ENCODE data around the gene ADRB2. TPM values are rescaled to one million over a fixed set of nuclear protein-coding genes. Genes with fewer than 3 reads are reported as not detected.

The ADRB2 gene
- total and polyA plus RNA-seq, 4 donors = 1.2 to 7.6 (median 3.8) TPM

GRCh38 chr5:148794275-148794674, 32.1 kb upstream of the ADRB2 start:
- WGBS = 97% methylated on average over 1 of the region's 1 CpG
- DNase-seq (ENCODE audit: low spot score) = no peak
- TF ChIP-seq GABPA (IDR thresholded peaks at IDR 0.05 in 1 of 2, conservative IDR thresholded peaks at IDR 0.05 in 1 of 2) (no peak), HNF4A (conservative IDR thresholded peaks at IDR 0.05) (no peak), ATF3 (IDR thresholded peaks at IDR 0.05) (no peak)
- H3K9me3 ChIP-seq (ENCODE audit: control insufficient read depth in 4 of 4, low read length in 3 of 4) = no peaks in the 10 kb centered on the region
- no peaks in the 10 kb centered on the region for H3K27me3 ChIP-seq (ENCODE audit: control insufficient read depth in 4 of 4, insufficient read depth in 4 of 4, low read length in 3 of 4)
- H3K4me3 ChIP-seq (ENCODE audit: low read depth in 1 of 3, low read length in 3 of 3) = no peak overlapping the region
- H3K27ac ChIP-seq (ENCODE audit: low read depth in 1 of 2, low read length in 2 of 2) = no peak overlapping the region
- no peaks in the 10 kb centered on the region for H3K4me1 ChIP-seq (ENCODE audit: control insufficient read depth in 4 of 4, insufficient read depth in 4 of 4, low read length in 3 of 4)
- H3K36me3 ChIP-seq (ENCODE audit: control insufficient read depth in 4 of 4, insufficient read depth in 3 of 4, low read depth in 1 of 4, low read length in 3 of 4) = no peaks in the 10 kb centered on the region
- H3K9ac ChIP-seq (ENCODE audit: low read depth in 1 of 2, low read length in 2 of 2) = no peak overlapping the region

DNA sequence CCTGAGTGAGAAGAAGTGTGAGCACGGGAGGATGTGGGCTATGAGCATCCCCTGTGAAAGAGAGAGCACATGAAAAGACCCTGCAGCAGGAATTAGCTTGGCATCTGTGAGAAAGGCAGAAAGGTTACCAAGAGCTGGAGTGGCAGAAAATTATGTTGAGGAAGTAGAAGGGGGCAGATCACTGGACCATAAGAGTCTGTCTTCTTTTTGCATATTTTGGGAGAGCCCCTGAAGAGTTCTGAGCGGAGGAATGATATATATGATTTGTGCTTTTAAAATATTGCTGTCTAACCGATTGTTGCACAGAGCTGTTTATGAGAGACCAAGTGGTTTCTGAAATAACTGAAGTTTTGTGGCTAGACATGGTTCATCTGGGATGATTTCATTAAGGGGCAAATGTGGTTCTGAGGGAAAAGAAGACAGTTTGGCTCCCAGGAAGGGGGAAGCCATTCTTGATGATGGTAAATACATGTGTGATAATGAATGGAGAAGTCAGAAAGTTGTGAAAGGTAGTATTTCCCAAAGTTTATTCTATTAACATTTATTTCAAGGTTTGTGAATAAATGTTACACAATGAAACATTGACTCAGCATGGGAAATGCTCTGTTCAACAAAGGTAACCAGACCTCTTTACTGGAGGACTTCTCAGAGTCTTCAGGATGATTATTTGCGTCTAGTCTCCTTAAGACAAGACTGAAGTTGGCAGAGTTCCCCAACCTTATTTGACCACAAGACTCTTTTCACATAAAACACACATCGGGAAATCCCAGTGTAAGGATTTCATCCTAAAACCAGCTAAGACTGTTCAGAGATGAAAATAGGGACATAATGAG, 31.5 kb upstream of the ADRB2 start:
- no peaks in the 10 kb centered on the region for H3K27me3 ChIP-seq (ENCODE audit: control insufficient read depth in 4 of 4, insufficient read depth in 4 of 4, low read length in 3 of 4)
- H3K9me3 ChIP-seq (ENCODE audit: control insufficient read depth in 4 of 4, low read length in 3 of 4) = no peaks in the 10 kb centered on the region
- no peak overlapping the region for H3K27ac ChIP-seq (ENCODE audit: low read depth in 1 of 2, low read length in 2 of 2)
- H3K4me3 ChIP-seq (ENCODE audit: low read depth in 1 of 3, low read length in 3 of 3) = no peak overlapping the region
- H3K9ac ChIP-seq (ENCODE audit: low read depth in 1 of 2, low read length in 2 of 2) = no peak overlapping the region
- H3K4me1 ChIP-seq (ENCODE audit: control insufficient read depth in 4 of 4, insufficient read depth in 4 of 4, low read length in 3 of 4) = no peaks in the 10 kb centered on the region
- WGBS = 80% methylated on average over 5 of the region's 5 CpGs
- H3K36me3 ChIP-seq (ENCODE audit: control insufficient read depth in 4 of 4, insufficient read depth in 3 of 4, low read depth in 1 of 4, low read length in 3 of 4) = no peaks in the 10 kb centered on the region
- no peak for TF ChIP-seq TAF1 (conservative IDR thresholded peaks at IDR 0.05)
- TF ChIP-seq, protein P1, sequence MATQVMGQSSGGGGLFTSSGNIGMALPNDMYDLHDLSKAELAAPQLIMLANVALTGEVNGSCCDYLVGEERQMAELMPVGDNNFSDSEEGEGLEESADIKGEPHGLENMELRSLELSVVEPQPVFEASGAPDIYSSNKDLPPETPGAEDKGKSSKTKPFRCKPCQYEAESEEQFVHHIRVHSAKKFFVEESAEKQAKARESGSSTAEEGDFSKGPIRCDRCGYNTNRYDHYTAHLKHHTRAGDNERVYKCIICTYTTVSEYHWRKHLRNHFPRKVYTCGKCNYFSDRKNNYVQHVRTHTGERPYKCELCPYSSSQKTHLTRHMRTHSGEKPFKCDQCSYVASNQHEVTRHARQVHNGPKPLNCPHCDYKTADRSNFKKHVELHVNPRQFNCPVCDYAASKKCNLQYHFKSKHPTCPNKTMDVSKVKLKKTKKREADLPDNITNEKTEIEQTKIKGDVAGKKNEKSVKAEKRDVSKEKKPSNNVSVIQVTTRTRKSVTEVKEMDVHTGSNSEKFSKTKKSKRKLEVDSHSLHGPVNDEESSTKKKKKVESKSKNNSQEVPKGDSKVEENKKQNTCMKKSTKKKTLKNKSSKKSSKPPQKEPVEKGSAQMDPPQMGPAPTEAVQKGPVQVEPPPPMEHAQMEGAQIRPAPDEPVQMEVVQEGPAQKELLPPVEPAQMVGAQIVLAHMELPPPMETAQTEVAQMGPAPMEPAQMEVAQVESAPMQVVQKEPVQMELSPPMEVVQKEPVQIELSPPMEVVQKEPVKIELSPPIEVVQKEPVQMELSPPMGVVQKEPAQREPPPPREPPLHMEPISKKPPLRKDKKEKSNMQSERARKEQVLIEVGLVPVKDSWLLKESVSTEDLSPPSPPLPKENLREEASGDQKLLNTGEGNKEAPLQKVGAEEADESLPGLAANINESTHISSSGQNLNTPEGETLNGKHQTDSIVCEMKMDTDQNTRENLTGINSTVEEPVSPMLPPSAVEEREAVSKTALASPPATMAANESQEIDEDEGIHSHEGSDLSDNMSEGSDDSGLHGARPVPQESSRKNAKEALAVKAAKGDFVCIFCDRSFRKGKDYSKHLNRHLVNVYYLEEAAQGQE (IDR thresholded peaks at IDR 0.05) = no peak
- TF ChIP-seq JUND (IDR thresholded peaks at IDR 0.05) = no peak
- no peak for TF ChIP-seq EGR1 (IDR thresholded peaks at IDR 0.05; ENCODE audit: low read depth in 2 of 2)
- no peak for TF ChIP-seq HNF4A (conservative IDR thresholded peaks at IDR 0.05)
- TF ChIP-seq CTCF (IDR thresholded peaks at IDR 0.05; ENCODE audit: low read depth, low read length, missing input control) = no peak
- TF ChIP-seq ATF3 (IDR thresholded peaks at IDR 0.05) = no peak
- TF ChIP-seq GABPA (IDR thresholded peaks at IDR 0.05 in 1 of 2, conservative IDR thresholded peaks at IDR 0.05 in 1 of 2) = no peak
- no peak for TF ChIP-seq RAD21 (IDR thresholded peaks at IDR 0.05)
- no peak for TF ChIP-seq SP1 (IDR thresholded peaks at IDR 0.05)
- TF ChIP-seq RXRA (IDR thresholded peaks at IDR 0.05) = no peak
- TF ChIP-seq NR2F2 (IDR thresholded peaks at IDR 0.05) = no peak
- TF ChIP-seq YY1 (IDR thresholded peaks at IDR 0.05) = no peak
- TF ChIP-seq FOXA2 (IDR thresholded peaks at IDR 0.05) = no peak
- no peak for TF ChIP-seq ZBTB33 (IDR thresholded peaks at IDR 0.05)
- no peak for TF ChIP-seq FOXA1 (IDR thresholded peaks at IDR 0.05)
- TF ChIP-seq HNF4G (IDR thresholded peaks at IDR 0.05) = no peak
- TF ChIP-seq, protein P2, sequence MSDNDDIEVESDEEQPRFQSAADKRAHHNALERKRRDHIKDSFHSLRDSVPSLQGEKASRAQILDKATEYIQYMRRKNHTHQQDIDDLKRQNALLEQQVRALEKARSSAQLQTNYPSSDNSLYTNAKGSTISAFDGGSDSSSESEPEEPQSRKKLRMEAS (IDR thresholded peaks at IDR 0.05) = no peak
- DNase-seq (ENCODE audit: low spot score) = no peak

All from liver (tissue), 9 donors.